HCT116 (cell line): Measurements from ENCODE around the gene RPS25.

Experiments
- CEBPB ChIP-seq: IDR thresholded peaks from 2 replicates; pipeline ENCODE4 v1.6.1; 2012; ENCODE audit warnings: low read depth
- EGR1 ChIP-seq: IDR thresholded peaks from 2 replicates; pipeline ENCODE4 v1.6.1; 2012; ENCODE audit warnings: low read depth
- EZH2 ChIP-seq: fragments of 200-600 bp; sonication (generic); IDR thresholded peaks from 2 replicates; pipeline ENCODE4 v1.6.1; 2017; ENCODE audit warnings: antibody characterized with exemption, mixed run types
- JUND ChIP-seq: IDR thresholded peaks from 2 replicates; pipeline ENCODE4 v1.6.1; 2012
- POLR2A ChIP-seq: IDR thresholded peaks from 2 replicates; pipeline ENCODE4 v1.7.0; 2011; ENCODE audit warnings: borderline replicate concordance; ENCODE audit not compliant: insufficient read depth, insufficient read length; ENCODE audit errors: extremely low read depth
- POLR2AphosphoS5 ChIP-seq: IDR thresholded peaks from 2 replicates; pipeline ENCODE4 v1.6.1; 2011; ENCODE audit warnings: mild to moderate bottlenecking, low read depth, low read length, moderate library complexity
- RAD21 ChIP-seq: IDR thresholded peaks from 2 replicates; pipeline ENCODE4 v1.6.1; 2012; ENCODE audit warnings: low read depth, mild to moderate bottlenecking
- SRF ChIP-seq: IDR thresholded peaks from 2 replicates; pipeline ENCODE4 v1.6.1; 2012; ENCODE audit warnings: low read depth
- YY1 ChIP-seq: IDR thresholded peaks from 2 replicates; pipeline ENCODE4 v1.6.1; 2011; ENCODE audit warnings: low read length, low read depth, moderate library complexity, mild to moderate bottlenecking; ENCODE audit not compliant: insufficient replicate concordance; ENCODE audit errors: extremely low read depth
- ZFX ChIP-seq: fragments of 450-650 bp; IDR thresholded peaks from 2 replicates; pipeline ENCODE4 v1.6.1; 2017
- TF ChIP-seq, protein P1 (sequence below): IDR thresholded peaks from 2 replicates; pipeline ENCODE4 v1.6.1; 2012
- TF ChIP-seq, protein P2 (sequence below), 3 experiments: fragments of 200-600 bp in 1 of 3; sonication (generic) in 1 of 3; IDR thresholded peaks in 2 of 3; conservative IDR thresholded peaks in 1 of 3; 2 replicates each; pipeline ENCODE4 v1.5.1; 2012 to 2017; ENCODE audit warnings: low read depth in 2 of 3, low read length in 2 of 3, antibody characterized with exemption in 1 of 3, borderline replicate concordance in 1 of 3, control low read depth in 1 of 3, mild to moderate bottlenecking in 1 of 3, mixed read lengths in 1 of 3, mixed run types in 1 of 3, moderate library complexity in 1 of 3; ENCODE audit not compliant: insufficient read depth in 1 of 3
- TF ChIP-seq, protein P3 (sequence below): IDR thresholded peaks from 2 replicates; pipeline ENCODE4 v1.6.1; 2012; ENCODE audit warnings: low read depth

DNA sequence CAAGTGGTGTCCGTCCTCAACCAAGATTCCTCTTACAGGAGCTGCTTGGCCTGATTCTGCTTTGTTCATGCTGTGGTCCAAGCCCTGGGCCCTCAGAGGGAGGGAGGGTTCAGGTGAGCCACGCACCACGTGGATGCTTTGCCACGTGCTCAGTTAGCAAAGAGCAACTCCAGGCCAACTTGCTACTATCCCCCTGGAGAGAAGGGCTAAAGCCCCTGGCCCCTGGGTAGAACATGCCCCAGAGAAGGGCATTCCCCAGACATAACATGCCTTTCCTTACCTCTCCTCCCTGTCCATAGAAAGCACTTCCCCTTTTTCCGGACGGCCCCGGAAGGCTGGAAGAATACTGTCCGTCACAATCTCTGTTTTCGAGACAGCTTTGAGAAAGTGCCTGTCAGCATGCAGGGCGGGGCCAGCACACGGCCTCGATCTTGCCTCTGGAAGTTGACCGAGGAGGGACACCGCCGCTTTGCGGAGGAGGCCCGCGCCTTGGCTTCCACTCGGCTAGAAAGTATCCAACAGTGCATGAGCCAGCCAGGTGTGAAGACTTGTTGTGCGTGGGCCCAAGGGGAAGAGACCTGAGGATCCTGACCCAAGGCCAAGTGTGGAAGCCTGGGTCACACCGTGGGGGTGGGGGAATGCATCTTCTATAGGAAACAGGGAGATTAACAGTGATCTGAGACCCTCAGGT is 37.8 kb downstream of the RPS25 start:
- TF ChIP-seq, protein P1, sequence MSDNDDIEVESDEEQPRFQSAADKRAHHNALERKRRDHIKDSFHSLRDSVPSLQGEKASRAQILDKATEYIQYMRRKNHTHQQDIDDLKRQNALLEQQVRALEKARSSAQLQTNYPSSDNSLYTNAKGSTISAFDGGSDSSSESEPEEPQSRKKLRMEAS, result no peak
- TF ChIP-seq, protein P2, sequence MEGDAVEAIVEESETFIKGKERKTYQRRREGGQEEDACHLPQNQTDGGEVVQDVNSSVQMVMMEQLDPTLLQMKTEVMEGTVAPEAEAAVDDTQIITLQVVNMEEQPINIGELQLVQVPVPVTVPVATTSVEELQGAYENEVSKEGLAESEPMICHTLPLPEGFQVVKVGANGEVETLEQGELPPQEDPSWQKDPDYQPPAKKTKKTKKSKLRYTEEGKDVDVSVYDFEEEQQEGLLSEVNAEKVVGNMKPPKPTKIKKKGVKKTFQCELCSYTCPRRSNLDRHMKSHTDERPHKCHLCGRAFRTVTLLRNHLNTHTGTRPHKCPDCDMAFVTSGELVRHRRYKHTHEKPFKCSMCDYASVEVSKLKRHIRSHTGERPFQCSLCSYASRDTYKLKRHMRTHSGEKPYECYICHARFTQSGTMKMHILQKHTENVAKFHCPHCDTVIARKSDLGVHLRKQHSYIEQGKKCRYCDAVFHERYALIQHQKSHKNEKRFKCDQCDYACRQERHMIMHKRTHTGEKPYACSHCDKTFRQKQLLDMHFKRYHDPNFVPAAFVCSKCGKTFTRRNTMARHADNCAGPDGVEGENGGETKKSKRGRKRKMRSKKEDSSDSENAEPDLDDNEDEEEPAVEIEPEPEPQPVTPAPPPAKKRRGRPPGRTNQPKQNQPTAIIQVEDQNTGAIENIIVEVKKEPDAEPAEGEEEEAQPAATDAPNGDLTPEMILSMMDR (IDR thresholded peaks at IDR 0.05 in 2 of 3, conservative IDR thresholded peaks at IDR 0.05 in 1 of 3; ENCODE audit: borderline replicate concordance in 1 of 3, insufficient read depth in 1 of 3, low read depth in 2 of 3, low read length in 2 of 3), result no peak
- TF ChIP-seq POLR2AphosphoS5, result no peak
- TF ChIP-seq EZH2, result no peak
- TF ChIP-seq JUND, result no peak
- no peak for TF ChIP-seq POLR2A
- no peak for TF ChIP-seq RAD21
- no peak for TF ChIP-seq YY1
- no peak for TF ChIP-seq EGR1
- TF ChIP-seq, protein P3, sequence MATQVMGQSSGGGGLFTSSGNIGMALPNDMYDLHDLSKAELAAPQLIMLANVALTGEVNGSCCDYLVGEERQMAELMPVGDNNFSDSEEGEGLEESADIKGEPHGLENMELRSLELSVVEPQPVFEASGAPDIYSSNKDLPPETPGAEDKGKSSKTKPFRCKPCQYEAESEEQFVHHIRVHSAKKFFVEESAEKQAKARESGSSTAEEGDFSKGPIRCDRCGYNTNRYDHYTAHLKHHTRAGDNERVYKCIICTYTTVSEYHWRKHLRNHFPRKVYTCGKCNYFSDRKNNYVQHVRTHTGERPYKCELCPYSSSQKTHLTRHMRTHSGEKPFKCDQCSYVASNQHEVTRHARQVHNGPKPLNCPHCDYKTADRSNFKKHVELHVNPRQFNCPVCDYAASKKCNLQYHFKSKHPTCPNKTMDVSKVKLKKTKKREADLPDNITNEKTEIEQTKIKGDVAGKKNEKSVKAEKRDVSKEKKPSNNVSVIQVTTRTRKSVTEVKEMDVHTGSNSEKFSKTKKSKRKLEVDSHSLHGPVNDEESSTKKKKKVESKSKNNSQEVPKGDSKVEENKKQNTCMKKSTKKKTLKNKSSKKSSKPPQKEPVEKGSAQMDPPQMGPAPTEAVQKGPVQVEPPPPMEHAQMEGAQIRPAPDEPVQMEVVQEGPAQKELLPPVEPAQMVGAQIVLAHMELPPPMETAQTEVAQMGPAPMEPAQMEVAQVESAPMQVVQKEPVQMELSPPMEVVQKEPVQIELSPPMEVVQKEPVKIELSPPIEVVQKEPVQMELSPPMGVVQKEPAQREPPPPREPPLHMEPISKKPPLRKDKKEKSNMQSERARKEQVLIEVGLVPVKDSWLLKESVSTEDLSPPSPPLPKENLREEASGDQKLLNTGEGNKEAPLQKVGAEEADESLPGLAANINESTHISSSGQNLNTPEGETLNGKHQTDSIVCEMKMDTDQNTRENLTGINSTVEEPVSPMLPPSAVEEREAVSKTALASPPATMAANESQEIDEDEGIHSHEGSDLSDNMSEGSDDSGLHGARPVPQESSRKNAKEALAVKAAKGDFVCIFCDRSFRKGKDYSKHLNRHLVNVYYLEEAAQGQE, result no peak
- no peak for TF ChIP-seq SRF
- no peak for TF ChIP-seq ZFX
- TF ChIP-seq CEBPB, result no peak
